ENCODE measurements around the gene SMG5.

The SMG5 gene

DNA sequence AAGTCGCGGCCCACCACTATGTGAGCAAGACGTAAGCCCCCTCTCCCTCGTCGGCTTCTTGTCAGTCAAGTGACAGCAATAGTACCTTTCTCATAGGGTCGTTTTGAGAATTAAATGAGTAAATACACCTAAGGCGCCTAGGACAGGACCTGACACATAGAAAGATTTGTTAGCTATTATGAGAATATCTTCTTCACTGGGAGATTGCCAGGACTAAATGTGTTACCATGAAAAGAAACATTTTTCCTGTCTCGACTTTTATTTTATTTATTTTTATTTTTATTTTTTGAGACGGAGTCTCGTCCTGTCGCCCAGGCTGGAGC is 69.0 kb downstream of the SMG5 start:
- DNase-seq (ENCODE audit: insufficient read length, low spot score) (no peak), FAIRE-seq (no peak)
- TF ChIP-seq, protein P1, sequence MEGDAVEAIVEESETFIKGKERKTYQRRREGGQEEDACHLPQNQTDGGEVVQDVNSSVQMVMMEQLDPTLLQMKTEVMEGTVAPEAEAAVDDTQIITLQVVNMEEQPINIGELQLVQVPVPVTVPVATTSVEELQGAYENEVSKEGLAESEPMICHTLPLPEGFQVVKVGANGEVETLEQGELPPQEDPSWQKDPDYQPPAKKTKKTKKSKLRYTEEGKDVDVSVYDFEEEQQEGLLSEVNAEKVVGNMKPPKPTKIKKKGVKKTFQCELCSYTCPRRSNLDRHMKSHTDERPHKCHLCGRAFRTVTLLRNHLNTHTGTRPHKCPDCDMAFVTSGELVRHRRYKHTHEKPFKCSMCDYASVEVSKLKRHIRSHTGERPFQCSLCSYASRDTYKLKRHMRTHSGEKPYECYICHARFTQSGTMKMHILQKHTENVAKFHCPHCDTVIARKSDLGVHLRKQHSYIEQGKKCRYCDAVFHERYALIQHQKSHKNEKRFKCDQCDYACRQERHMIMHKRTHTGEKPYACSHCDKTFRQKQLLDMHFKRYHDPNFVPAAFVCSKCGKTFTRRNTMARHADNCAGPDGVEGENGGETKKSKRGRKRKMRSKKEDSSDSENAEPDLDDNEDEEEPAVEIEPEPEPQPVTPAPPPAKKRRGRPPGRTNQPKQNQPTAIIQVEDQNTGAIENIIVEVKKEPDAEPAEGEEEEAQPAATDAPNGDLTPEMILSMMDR (IDR thresholded peaks at IDR 0.05; ENCODE audit: insufficient read depth, missing control alignments) = no peak

DNA sequence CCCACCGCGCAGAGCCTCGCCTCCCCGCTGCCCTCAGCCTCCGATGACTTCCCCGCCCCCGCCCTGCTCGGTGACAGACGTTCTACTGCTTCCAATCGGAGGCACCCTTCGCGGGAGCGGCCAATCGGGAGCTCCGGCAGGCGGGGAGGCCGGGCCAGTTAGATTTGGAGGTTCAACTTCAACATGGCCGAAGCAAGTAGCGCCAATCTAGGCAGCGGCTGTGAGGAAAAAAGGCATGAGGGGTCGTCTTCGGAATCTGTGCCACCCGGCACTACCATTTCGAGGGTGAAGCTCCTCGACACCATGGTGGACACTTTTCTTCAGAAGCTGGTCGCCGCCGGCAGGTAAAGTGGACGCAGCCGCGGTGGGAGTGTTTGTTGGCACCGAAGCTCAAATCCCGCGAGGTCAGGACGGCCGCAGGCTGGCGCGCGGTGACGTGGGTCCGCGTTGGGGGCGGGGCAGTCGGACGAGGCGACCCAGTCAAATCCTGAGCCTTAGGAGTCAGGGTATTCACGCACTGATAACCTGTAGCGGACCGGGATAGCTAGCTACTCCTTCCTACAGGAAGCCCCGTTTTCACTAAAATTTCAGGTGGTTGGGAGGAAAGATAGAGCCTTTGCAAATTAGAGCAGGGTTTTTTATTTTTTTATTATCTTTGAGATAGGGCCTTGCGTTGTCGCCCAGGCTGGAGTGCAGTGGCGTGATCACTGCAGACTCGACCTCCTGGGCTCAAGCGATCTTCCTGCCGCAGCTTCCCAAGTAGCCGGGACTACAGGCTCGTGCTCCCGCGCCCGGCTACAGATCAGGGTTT is 69.6 kb downstream of the SMG5 start, which contains the start of gene PMF1:
Gene PMF1, plus strand, starts transcription at position 175 of the 811 bp plus-strand sequence. Its CDS starts 9 bp downstream, at position 184.
- peak; percentile 100 for DNase-seq (ENCODE audit: insufficient read length, low spot score)
- TF ChIP-seq, protein P1 (IDR thresholded peaks at IDR 0.05; ENCODE audit: insufficient read depth, missing control alignments) = no peak
- no peak for FAIRE-seq

DNA sequence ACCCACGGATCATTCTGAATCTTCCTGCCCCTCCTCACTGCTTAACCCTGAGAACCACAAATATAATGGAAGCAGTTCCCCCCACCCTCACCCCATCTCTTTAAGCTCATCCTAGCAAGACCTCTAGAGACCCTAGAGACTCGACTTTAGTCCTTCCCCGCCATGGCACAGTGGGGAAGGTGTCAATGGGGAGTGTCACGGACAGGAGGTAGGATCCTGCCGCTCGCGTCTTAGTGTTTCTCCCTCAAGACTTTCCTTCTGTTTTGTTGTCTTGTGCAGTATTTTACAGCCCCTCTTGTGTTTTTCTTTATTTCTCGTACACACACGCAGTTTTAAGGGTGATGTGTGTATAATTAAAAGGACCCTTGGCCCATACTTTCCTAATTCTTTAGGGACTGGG is 70.5 kb downstream of the SMG5 start:
- TF ChIP-seq, protein P1 (IDR thresholded peaks at IDR 0.05; ENCODE audit: insufficient read depth, missing control alignments) = no peak
- DNase-seq (ENCODE audit: insufficient read length, low spot score) (no peak), FAIRE-seq (no peak)

DNA sequence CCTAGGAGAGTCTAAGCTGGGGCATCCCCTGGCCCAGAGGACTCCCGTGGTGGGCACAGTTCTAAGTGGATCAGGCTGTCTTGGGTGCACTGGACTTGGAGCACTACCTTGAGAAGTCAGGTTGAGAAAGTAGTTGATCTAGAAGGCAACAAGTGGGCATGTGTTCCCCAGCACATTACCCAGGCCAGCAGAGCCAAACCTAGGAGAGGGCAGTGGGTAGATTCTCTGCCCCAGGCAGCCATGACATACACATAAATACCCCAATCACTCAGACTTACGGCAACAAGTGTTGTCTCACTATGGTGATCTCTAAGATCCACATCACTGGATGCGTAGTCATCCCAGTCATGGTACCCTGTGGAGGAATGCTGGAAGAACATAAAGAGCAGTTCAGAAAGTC is 71.4 kb downstream of the SMG5 start:
- no peak for FAIRE-seq
- TF ChIP-seq, protein P1 (IDR thresholded peaks at IDR 0.05; ENCODE audit: insufficient read depth, missing control alignments) = no peak
- no peak for DNase-seq (ENCODE audit: insufficient read length, low spot score)

DNA sequence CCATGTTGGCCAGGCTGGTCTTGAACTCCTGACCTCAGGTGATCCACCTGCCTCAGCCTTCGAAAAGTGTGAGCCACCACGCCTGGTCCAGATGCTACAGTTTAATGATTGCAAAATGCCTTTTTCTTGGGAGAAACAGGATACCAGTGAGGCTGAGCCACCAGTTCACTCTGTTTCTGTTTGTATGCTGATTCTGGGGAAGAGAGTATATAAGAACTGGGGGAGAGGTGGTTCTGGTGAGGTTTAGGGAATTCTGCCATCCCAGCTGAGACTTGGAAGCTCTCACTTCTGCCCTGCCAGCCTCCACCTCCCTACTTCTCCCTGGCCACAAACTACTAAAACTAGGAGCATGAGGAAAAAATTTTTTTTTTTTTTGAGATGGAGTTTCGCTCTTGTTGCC is 77.9 kb downstream of the SMG5 start:
- TF ChIP-seq, protein P1 (IDR thresholded peaks at IDR 0.05; ENCODE audit: insufficient read depth, missing control alignments) = no peak
- FAIRE-seq (no peak), DNase-seq (ENCODE audit: insufficient read length, low spot score) (peak; percentile 1)

DNA sequence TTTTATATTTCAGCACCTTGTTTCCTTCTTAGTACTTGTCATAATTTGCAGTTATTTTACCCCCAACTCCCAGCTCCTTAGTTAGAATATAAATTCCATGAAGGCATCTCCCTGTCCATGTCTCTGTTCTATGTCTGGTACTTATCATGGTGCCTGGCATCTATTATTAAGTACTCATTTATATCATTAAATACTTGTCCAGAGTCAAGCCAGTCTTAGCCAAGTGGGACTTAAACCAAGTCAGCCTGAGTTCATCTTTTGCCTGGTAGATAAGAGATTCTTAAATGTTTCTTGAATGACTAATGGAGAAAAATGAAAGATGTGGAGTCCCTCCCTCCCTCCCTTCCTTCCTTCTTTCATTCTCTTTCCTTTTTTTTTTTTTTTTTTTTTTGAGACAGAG is 79.3 kb downstream of the SMG5 start:
- DNase-seq (ENCODE audit: insufficient read length, low spot score) (no peak), FAIRE-seq (no peak)
- TF ChIP-seq, protein P1 (IDR thresholded peaks at IDR 0.05; ENCODE audit: insufficient read depth, missing control alignments) = no peak

DNA sequence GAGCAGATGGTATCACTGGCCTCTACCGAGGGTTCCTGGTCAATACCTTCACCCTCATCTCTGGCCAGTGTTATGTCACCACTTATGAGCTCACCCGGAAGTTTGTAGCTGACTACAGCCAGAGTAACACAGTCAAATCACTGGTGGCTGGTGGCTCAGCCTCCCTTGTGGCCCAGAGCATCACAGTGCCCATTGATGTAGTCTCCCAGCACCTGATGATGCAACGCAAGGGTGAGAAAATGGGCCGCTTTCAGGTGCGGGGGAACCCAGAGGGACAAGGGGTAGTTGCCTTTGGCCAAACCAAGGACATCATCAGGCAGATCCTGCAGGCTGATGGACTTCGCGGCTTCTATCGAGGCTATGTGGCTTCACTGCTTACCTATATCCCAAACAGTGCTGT is 82.6 kb downstream of the SMG5 start:
- FAIRE-seq (no peak), DNase-seq (ENCODE audit: insufficient read length, low spot score) (peak; percentile 5)
- TF ChIP-seq, protein P1 (IDR thresholded peaks at IDR 0.05; ENCODE audit: insufficient read depth, missing control alignments) = no peak
